GM12872 (cell line): ENCODE results near the gene PXMP4.

Experiments used
- CTCF ChIP-seq: IDR thresholded peaks from 3 replicates; pipeline ENCODE4 v1.5.1; 2011; ENCODE audit warnings: low read depth, mild to moderate bottlenecking, low read length, moderate library complexity; ENCODE audit not compliant: insufficient read depth

The PXMP4 gene

GRCh38 chr20:33744181-33744580, 24.1 kb upstream of the PXMP4 start:
- TF ChIP-seq CTCF = no peak

GRCh38 chr20:33740189-33740588, 20.1 kb upstream of the PXMP4 start:
- TF ChIP-seq CTCF = no peak

GRCh38 chr20:33739493-33739892, 19.4 kb upstream of the PXMP4 start:
- no peak for TF ChIP-seq CTCF

- TF ChIP-seq CTCF = no peak
Observed at GRCh38 chr20:33736962-33737361, 16.9 kb upstream of the PXMP4 start.

- TF ChIP-seq CTCF = no peak
Observed at GRCh38 chr20:33733654-33734576, 13.8 kb upstream of the PXMP4 start.

GRCh38 chr20:33732166-33732970, 12.3 kb upstream of the PXMP4 start:
- TF ChIP-seq CTCF = peak; percentile 32; the same call in 1 of the 3 replicates

- peak; percentile 77 for TF ChIP-seq CTCF
Observed at GRCh38 chr20:33731693-33732165, 11.6 kb upstream of the PXMP4 start, which contains the start of gene ZNF341. Gene ZNF341, plus strand, starts transcription at chr20:33731996. Its CDS starts 26 bp downstream, at chr20:33732022.
